Measurements from ENCODE around the gene KCNK15.
A peak's percentile ranks its signal among the peaks of the same experiment; 100 is the strongest.
"Not testable (repeated sequence)": the region's sequence is repeated elsewhere in the genome, so short reads cannot be mapped to it uniquely, and the experiment has no call there.

The KCNK15 gene
- 0 reads per million in 2 donors for total RNA-seq

DNA sequence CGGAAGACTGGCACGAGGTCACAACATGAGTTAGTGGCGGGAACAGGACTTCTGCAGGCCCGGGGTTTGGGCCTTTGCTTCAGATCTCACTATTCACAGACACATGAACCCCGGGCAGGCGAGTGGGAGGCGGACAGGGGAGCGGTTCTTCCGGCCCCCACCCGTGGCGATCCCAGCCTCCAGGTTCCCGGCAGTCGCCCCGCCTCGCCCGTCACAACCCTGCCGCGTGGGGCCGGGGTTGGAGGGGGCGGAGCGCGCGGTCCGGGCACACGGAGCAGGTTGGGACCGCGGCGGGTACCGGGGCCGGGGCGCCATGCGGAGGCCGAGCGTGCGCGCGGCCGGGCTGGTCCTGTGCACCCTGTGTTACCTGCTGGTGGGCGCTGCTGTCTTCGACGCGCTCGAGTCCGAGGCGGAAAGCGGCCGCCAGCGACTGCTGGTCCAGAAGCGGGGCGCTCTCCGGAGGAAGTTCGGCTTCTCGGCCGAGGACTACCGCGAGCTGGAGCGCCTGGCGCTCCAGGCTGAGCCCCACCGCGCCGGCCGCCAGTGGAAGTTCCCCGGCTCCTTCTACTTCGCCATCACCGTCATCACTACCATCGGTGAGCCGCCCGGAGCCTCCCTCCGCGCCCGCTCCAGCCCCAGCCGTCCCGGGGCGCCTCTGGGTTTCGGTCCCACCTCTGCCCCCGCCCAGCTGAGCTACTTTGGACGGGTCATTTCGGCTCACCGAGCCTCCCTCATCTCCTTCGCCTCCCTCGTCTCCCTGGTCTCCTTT is at the start of gene KCNK15:
Gene KCNK15 (plus strand): TSS at position 268 of the 769 bp plus-strand sequence. CDS start 46 bp downstream, at position 314.
- peak; percentile 4 for DNase-seq

DNA sequence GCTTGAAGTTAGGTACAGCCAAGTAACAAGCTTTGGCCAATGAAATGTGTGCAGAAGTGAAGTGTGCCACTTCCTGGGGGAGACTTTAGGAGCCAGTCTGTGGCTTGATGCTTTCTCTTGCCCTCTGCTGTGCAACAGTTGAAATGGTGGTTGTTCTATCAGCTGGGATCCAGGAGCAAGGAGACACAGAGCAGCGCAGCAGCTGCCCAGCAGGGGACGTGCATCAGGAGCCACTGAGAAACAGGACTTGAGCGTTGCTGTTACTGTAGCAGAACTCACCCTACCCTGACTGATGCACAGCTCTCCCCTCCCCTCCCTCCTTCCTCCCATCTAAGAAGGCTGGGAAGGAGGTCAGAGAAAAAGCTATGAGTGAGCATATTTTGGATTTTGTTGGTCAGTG is 49.4 kb upstream of the KCNK15 start:
- no peak for DNase-seq

- DNase-seq, result not testable (repeated sequence)
These were observed 48.6 kb upstream of the KCNK15 start for GRCh38 chr20:44697041-44697440.

DNA sequence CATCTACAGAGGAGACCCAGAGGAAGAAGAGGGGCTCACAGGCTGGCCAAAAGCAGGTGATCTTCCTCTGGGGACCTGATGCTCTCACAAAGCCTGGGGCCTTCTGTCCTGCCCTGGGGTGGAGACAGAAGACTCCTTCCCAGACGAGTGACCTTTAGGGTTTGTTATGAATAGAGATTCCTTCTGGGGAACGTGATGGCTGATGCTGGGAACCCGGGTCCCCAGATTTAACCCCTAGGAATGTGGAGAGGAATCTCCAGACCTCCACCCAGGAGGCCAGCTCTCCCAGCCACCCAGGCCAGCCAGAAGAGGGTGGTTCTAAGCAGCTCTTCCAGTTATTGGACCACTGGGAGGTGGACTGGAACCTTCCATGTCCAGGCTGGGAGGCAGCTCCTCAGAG is 47.3 kb upstream of the KCNK15 start:
- no peak for DNase-seq

- no peak for DNase-seq
These were observed 45.4 kb upstream of the KCNK15 start for GRCh38 chr20:44700306-44700705.

DNA sequence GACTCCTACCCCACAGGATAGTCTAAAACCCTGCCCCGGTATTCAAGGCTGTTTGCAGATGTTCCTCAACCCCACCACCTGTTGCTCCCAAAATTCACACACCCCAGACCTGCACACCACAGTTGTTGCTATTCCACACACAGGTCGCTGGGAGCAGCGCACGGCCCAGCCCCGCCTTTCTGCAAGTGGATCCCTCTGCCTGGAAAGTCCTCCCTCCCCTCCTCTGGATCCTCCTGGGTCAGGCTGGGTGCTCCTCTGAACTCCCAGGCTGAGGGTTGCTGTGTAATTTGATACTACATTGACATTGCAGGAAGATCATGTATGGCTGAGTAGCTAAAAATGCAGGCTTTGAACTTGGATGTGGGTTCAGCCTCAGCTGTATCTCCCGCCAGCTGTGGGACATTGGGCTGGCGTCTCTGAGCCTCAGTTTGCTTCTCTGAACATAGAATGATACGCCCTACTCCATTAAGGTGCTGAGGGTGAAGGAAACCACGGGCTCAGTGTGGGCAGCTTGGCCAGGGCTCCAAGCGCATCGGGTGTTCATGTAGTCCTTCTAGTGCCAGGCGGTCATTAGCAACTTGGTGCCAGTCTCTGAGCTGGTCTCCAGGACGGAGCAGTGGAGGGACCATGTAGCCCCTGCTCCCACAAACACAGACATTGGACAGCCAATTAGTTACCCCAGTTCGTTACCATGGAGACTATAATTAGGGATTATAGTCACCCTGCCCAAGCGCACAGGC is 44.4 kb upstream of the KCNK15 start:
- DNase-seq, result no peak

GRCh38 chr20:44701858-44702256 is 43.8 kb upstream of the KCNK15 start:
- no peak for DNase-seq

GRCh38 chr20:44702776-44703175 is 42.9 kb upstream of the KCNK15 start:
- no peak for DNase-seq

GRCh38 chr20:44703183-44703925 is 42.3 kb upstream of the KCNK15 start:
- DNase-seq, result no peak

DNA sequence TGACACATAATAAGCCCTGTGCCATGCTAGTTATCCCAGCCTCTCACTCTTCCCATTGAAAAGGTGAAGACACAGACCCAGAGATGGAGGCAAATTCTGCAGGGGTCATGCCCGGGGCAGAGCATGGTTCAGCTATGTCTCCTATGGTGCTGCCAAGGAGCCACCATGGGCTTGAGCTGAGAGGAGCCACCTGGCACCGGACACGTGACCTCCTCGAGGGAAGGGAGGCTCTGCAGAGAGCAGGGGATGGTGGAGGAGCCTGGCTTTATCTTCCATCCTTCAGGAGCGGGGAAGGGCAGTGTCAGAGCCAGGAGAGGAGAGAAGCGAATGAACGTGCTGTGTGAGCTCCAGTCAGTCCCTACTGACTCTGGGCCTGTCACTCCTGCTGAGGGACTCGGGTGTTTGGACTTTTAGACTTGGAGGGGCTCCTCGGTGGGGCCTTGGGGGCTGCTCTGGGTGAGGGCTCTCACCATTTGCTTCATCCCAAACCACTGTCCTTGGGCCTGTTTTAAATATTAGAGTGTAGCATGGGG is 41.6 kb upstream of the KCNK15 start:
- no peak for DNase-seq

GRCh38 chr20:44704551-44704971 is 41.1 kb upstream of the KCNK15 start:
- no peak for DNase-seq

- no peak for DNase-seq
These were observed 40.1 kb upstream of the KCNK15 start for GRCh38 chr20:44705364-44706094.

DNA sequence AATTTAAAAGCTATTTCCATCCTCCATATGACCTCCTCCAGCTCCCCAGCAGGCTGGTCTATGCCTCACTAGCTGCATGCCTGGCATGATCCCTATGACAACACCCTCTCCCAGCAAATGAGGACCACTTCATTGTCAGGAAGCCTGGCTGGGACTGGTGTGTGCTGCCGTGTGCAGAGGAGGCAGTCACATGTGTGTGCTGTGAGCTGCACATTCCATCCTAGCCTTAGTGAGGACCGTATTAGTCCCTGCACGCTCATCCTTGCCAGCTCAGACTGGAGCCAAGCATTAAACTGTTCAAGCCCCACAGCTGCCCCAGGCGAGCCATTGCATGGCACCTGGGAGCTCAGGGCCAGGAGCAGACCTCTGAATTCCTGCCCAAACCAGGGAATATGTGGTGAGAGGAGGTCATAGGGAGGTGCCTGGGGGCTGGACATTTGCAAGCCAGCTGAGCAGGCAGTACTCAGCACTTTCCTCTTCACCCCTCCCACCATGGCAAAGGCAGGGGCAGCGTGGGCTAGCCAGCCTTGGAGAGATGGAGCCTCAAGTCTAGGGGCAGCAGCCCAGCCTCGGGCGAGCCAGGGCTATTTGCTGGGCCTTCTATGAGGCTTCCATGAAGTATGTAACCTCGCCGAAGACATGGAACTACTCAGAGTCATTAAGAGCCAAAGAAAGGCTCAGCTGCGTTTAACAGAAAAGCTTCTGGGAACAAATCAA is 39.2 kb upstream of the KCNK15 start:
- DNase-seq, result no peak

- DNase-seq, result no peak
These were observed 38.6 kb upstream of the KCNK15 start for GRCh38 chr20:44707018-44707579.

- no peak for DNase-seq
These were observed 36.3 kb upstream of the KCNK15 start for GRCh38 chr20:44709380-44709779.

DNA sequence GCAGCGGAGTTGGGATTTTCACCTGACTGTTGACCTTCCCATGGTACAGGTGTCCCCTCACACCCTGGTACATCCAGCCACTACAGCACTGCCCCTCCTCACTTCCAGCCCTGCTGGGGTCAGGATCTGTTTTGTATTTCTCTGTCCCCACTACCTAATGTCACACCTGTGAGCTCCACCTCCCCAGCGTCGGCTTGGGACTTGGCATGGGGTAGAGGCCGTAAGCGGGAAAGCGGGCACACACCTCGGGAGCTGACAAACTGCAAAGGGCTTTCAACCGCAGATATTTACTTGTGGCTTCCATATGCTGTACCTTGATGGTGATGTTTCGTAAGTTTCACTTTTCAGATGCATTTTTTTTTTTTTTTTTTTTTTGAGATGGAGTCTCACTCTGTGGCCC is 35.9 kb upstream of the KCNK15 start:
- no peak for DNase-seq

DNA sequence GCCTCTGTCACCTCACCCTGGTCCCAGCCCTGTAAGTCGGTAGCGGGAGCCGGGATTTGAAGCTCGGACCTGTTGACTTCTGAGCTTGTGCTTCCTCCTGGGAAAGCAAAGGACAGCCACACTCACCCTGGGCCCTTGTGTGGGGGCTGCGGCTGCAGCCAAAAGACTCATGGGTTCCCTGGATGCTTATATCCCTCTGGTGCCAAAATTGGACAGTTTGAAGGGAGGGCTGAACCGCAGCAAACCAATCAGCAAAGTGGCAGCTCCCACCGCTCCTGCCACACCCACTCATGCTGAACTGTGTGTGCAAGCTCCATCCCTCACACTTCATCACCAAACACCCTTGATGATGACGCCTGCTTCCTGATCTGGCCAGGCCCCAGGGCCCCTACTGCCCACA is 34.4 kb upstream of the KCNK15 start:
- DNase-seq, result no peak

GRCh38 chr20:44714102-44714700 is 31.5 kb upstream of the KCNK15 start:
- no peak for DNase-seq

- no peak for DNase-seq
These were observed 30.8 kb upstream of the KCNK15 start, which contains the start of gene CCN5 for GRCh38 chr20:44714701-44715498. Gene CCN5, plus strand, starts transcription at chr20:44715369. Its CDS starts 22 bp downstream, at chr20:44715391.

Data from T-helper 9 cell (primary cell).